Measurements from ENCODE around the gene CCDC71.

GRCh38 chr3:49121132-49121736, 44.9 kb downstream of the CCDC71 start:
- TF ChIP-seq CTCF (conservative IDR thresholded peaks at IDR 0.05; ENCODE audit: low read depth in 2 of 2) = no peak
- TF ChIP-seq EZH2phosphoT487 (IDR thresholded peaks at IDR 0.05; ENCODE audit: unreplicated experiment) = no peak
- TF ChIP-seq POLR2AphosphoS5 (IDR thresholded peaks at IDR 0.05; ENCODE audit: low read depth) = no peak
- no peak for TF ChIP-seq EZH2 (IDR thresholded peaks at IDR 0.05; ENCODE audit: low read depth, unreplicated experiment)
- no peak for TF ChIP-seq CREB1 (CRISPR knock-in tag; IDR thresholded peaks at IDR 0.05; ENCODE audit: low read depth)
- TF ChIP-seq, protein P1, sequence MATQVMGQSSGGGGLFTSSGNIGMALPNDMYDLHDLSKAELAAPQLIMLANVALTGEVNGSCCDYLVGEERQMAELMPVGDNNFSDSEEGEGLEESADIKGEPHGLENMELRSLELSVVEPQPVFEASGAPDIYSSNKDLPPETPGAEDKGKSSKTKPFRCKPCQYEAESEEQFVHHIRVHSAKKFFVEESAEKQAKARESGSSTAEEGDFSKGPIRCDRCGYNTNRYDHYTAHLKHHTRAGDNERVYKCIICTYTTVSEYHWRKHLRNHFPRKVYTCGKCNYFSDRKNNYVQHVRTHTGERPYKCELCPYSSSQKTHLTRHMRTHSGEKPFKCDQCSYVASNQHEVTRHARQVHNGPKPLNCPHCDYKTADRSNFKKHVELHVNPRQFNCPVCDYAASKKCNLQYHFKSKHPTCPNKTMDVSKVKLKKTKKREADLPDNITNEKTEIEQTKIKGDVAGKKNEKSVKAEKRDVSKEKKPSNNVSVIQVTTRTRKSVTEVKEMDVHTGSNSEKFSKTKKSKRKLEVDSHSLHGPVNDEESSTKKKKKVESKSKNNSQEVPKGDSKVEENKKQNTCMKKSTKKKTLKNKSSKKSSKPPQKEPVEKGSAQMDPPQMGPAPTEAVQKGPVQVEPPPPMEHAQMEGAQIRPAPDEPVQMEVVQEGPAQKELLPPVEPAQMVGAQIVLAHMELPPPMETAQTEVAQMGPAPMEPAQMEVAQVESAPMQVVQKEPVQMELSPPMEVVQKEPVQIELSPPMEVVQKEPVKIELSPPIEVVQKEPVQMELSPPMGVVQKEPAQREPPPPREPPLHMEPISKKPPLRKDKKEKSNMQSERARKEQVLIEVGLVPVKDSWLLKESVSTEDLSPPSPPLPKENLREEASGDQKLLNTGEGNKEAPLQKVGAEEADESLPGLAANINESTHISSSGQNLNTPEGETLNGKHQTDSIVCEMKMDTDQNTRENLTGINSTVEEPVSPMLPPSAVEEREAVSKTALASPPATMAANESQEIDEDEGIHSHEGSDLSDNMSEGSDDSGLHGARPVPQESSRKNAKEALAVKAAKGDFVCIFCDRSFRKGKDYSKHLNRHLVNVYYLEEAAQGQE (IDR thresholded peaks at IDR 0.05; ENCODE audit: unreplicated experiment) = no peak
- TF ChIP-seq JUNB (IDR thresholded peaks at IDR 0.05; ENCODE audit: unreplicated experiment) = no peak
- TF ChIP-seq STAT1 (IDR thresholded peaks at IDR 0.05; ENCODE audit: unreplicated experiment) = no peak

Measured in GM23338 (cell line).